GM19397 (cell line): ENCODE data around the gene CHMP1A.

Experiments used
- ATAC-seq: cut with Tn5 transposase; IDR thresholded peaks from one replicate; pipeline ENCODE4 v1.9.1; 2021; ENCODE audit warnings: mild to moderate bottlenecking, moderate library complexity; ENCODE audit not compliant: unreplicated experiment

CHMP1A gene

GRCh38 chr16:89607937-89608740 is 49.4 kb downstream of the CHMP1A start:
- ATAC-seq: no peak

- no peak for ATAC-seq
These were observed 50.1 kb downstream of the CHMP1A start for GRCh38 chr16:89607453-89607852.

GRCh38 chr16:89606006-89606405 is 51.5 kb downstream of the CHMP1A start:
- ATAC-seq: no peak

GRCh38 chr16:89605186-89605970 is 52.1 kb downstream of the CHMP1A start:
- ATAC-seq: no peak

- ATAC-seq: no peak
These were observed 52.7 kb downstream of the CHMP1A start for GRCh38 chr16:89604764-89605163.

- no peak for ATAC-seq
These were observed 54.4 kb downstream of the CHMP1A start for GRCh38 chr16:89602952-89603590.

GRCh38 chr16:89602273-89602951 is 55.1 kb downstream of the CHMP1A start:
- ATAC-seq: no peak

GRCh38 chr16:89601906-89602272 is 55.6 kb downstream of the CHMP1A start:
- ATAC-seq: no peak

- ATAC-seq: no peak
These were observed 56.6 kb downstream of the CHMP1A start for GRCh38 chr16:89600956-89601355.

- no peak for ATAC-seq
These were observed 57.1 kb downstream of the CHMP1A start for GRCh38 chr16:89600427-89600826.

GRCh38 chr16:89599902-89600301 is 57.6 kb downstream of the CHMP1A start:
- no peak for ATAC-seq

- no peak for ATAC-seq
These were observed 58.1 kb downstream of the CHMP1A start for GRCh38 chr16:89599451-89599858.

GRCh38 chr16:89598199-89598598 is 59.3 kb downstream of the CHMP1A start:
- no peak for ATAC-seq

GRCh38 chr16:89596957-89597649 is 60.4 kb downstream of the CHMP1A start:
- no peak for ATAC-seq

- ATAC-seq: no peak
These were observed 61.3 kb downstream of the CHMP1A start for GRCh38 chr16:89596061-89596689.

- no peak for ATAC-seq
These were observed 62.0 kb downstream of the CHMP1A start for GRCh38 chr16:89595330-89596060.
